Fibroblast of skin of back (primary cell): ENCODE measurements around the gene PGAP3.

Experiments used
- DNase-seq: peaks from one replicate; pipeline ENCODE4 v3.0.0-alpha.2; 2013

The PGAP3 gene

DNA sequence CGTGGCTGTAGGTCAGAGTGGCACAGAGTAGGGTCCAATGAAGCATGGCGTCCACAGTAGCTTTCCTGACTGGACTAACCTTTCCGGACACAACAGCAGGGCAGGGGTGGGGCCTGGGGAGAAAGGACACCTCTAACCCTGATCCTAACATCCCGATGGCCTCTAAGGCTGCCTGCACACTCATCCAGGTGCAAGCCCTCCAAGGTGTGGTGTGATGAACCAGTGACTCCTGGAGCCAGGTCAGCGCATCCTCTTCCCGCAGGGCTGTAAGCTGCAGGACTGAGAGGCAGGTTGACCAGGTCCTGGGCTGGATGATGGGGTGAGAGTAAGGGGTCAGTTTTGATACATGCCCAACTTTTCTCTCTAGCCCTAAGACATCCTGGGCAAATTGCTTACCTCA lies 8.9 kb upstream of the PGAP3 start:
- no peak for DNase-seq

DNA sequence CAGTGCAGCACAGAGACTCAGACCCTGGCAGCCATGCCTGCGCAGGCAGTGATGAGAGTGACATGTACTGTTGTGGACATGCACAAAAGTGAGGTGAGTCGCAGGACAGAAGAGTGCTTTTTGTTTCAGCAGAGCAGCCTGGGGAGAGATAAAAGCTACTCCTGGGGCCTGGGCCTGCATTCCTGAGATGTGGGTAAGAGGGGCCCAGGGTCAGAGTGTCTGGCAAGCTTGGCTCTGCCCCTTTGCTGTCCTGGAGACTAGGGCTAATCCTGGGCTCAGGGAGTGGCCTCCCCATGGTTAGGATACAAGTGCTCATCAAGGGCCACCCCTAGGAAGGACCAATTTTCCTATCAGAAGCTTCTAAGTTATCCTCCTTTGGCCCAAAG lies 7.2 kb upstream of the PGAP3 start:
- no peak for DNase-seq

DNA sequence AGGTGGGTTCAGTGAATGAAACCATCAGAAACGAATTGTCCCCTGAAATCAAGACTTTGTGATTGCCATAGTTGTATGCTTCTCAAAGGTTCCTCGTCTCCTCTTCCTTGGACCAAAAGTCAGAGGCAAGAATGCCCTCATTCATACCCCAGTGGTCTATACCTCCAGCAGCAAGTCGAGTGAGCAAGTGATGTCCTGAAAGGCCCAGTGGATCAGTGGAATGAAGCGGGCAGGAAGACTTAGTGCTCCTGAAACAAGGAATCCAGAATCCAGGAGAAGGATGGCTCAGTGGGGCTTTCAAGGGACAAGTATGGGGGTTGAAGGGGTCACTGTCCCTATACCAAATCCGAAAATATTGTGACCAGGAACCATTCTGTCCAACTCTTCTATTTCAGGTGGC lies 6.7 kb upstream of the PGAP3 start:
- DNase-seq, result no peak

DNA sequence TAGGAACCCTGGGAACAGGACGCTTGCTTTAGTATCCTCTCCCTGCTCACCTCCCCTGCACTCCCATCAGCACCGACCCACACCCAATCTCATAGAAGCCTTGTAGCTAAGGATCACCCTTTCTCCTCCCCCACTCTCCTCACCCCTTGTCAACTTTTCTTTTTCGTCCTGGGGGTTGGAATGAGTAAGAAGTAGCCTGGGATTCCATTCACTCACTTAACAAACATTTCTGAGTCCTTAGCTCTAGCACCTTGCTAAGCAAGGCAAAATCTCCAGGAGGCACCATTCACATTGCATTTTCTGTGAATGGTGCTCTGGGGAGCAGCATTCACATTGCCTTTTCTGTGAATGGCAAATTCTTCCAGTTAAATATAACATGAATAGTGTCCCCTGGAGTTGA lies 1.1 kb upstream of the PGAP3 start:
- no peak for DNase-seq

DNA sequence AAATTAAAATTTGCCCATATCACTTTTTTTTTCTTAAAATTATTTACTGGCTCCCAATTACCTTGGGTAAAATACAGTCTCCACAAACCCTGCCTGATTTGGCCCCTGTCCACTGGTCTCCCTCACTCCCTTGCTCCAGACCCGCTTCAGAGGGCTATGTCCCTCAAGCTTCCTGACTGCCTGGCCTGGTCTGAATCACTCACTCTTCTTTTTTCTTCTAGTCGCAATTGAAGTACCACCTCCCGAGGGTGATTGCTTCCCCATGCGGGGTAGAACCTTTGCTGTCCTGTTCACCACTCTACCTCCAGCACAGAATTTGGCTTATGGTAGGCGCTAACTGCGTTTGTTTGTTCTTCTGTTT lies 598 bp upstream of the PGAP3 start:
- no peak for DNase-seq

DNA sequence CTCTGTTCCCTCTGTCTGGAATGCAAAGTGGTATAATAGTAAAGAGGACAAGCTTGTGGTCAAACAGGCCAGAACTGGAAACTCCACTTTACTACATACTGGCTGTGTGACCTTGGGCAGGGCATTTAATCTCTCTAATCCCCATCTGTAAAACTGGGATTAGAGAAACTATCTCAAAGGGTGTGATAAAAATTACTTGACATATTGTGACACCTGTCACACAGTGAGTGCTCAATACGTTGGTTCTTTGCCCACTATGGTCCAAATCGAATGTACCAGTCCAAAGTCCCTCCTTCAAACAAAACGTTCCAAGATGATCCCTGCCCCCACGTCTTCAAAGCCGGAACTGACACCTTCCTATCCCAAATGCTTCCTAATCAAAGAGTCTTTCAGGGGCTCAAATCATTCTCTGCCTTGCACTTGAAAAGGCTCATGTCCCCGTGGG lies 734 bp downstream of the PGAP3 start:
- no peak for DNase-seq

DNA sequence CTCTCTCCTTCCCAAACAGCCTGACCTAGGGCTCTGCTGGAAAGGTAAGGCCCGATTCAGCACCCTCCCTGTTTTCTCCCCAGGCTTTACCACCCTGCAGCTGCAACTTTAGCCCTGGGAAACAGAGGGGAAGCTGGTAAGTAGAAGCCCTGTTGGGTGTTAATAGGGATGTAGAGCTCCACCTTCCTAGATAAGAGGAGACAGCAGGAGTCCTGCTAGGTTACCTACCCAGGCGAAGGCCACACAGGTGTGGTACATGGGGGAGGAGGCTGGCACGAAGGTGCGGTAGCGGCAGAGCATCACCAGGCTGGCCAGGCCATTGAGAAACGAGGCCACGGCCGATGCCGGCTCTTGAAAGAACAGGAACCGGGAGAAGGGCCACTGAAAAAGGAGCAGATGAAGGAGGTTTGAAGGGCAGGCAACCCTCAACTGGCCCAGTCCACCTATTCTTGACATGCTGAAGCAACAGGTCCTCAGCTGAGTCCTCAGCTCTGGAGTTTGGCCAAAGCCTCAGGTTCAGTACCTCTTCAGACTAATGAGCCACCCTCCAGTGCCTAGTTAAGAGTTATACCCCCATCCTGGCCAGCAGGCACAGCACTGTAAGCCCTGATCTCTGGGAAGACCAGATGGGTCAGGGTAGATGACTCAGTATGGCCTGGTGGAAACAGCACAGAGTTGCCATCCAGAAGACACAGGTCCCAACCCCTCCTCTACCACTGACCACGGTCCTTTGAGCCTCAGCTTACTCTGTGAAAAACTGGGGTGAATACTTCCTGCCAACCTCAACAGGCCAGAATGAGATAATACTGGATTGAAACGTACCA lies 3.3 kb downstream of the PGAP3 start:
- DNase-seq, result no peak

DNA sequence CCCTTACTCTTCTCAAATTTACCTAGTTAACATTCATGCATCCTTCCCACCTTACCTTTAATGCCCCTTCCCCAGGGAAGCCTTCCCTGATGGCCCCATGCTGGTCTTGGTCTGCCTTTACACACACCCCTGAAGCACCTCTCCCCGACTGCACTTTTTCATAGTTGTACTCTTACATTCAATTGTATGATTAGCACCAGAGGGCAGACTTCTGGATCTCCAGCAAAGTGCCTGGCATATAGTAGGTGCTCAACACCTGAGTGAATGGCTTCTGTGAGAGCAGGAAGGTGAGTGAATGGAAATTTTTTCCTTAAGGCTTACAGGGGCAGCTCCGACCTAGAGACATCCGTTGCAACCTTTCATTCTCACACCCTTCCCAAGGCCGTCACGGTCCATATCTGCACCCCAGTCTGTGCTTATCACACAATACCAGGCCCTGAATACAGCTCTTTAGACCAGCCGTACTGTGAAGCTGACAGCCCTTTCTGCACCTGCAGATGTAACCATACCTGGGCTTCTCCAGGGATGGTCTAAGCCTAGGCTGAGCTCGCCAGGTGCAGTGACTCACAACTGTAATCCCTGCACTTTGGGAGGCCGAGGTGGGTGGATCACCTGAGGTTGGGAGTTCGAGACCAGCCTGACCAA lies 4.4 kb downstream of the PGAP3 start:
- DNase-seq, result no peak

DNA sequence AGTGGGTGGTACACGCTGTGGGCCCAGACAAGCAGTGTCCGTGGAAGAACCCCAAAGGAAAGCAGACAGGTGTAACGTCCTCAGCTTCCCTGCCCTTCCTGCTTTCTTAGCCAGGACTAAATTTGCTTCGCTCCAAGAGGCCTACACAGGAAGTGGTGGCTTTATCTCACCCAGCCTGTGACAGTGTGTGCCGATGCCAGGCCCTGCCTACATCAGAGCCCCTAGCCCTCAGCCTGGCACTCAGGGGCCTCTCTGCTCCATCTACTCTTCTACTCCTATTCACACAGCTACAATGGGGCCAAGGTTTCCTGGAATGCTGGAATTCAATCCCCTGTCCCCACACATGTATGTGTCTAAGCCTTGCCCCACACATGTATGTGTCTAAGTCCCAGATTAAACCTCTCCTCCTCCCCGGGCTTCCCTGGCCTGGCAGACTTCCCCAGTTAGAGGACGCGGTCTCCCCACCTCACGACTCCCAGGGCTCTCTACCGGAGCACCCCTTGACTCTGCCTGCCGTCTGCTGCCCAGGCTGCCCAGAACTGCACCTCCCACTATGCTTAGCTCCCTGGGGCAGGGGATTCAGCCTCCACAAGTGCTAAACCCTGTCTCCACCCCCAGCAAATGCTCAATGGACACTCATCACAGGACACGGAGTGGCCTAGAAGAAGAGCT lies 8.2 kb downstream of the PGAP3 start:
- no peak for DNase-seq

DNA sequence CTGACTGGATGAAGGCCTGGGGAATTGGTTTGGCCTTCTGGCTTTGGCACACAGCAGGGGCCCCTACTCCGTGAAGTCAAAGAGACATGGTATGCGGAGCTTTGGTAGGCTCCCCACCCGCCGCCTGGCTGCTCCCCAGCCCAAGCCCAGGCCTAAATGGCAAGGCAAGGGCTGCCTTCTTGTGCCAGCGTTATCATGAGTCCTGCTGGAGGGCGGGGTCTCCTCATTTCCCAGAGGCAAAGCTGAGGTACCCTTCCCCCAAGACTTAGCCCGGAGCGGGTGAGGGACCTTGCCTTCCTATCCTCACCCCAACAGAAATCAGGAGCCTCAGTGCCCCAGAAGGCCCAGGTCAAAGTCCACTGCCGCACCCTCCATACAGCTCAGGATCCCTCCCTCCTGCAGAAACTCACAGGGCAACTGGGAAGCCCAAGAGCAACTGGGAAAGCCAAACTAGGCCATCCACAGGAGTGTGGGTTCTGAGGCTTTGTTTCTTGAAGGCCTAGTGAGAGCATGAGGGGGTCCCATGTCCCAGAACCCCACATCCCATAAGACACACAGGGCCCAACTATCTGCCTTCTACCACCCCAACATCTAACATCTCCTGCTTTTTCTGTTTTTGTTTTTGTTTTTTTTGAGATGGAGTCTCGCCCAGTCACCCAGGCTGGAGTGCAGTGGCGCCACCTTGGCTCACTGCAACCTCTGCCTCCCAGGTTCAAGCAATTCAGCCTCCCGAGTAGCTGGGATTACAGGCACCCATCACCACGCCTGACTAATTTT lies 9.3 kb downstream of the PGAP3 start:
- DNase-seq, result no peak

DNA sequence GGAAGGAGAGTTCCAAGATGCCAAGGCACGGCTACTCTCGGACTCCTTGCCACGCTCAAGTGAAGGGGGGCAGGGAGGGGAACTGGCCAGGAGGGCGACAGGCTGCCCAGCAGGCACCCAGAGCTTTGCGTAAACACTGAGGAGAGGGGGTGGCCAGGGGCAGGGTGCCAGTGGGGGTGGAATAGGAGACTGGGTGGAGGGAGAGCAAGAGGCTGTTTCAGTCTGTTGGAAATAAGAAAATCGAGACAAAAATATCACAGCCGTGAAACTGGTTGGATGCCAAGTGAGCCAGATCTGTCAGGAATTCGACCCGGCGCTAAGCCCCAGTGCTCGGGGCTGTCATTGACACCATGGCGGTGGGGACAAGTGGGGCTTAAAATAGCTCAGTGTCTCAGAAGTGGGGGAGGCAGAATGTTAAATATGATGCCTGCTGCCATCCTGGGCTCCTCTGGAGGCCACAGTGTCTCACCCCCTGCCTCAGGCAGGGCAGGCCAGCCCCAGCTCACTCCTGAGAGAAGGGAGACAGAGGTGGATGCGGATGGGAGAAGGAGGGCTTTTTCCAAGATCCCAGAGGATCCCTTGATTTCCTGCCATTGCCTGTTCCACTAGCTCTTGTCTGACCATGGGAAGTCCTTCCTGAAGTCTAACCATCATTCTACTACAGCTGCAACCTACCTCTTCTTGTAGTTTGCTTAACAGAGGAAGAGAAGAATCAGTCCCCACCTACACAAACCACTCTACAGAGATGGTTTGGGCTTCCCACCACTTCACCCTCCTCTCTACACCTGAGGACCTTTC lies 10.1 kb downstream of the PGAP3 start:
- peak; percentile 71 for DNase-seq

DNA sequence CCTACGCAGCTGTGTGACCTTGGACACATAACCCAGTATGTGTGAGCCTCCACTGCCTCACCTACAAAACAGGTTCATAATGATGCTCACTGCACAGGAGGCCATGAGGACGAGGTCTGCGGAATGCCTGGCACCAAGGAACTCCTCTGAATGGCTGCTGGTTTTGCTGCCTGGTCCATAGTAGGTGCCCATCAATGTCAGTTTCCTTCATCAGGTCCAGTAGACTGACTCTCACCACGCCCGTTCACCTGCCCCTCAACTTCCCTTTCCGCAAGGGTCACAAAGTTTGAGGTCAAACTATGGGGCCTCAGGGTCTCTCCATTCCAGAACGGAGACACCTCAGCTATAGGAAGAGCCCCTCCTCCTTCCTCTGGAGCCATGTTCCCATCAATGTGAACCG lies 10.8 kb downstream of the PGAP3 start:
- DNase-seq, result no peak

DNA sequence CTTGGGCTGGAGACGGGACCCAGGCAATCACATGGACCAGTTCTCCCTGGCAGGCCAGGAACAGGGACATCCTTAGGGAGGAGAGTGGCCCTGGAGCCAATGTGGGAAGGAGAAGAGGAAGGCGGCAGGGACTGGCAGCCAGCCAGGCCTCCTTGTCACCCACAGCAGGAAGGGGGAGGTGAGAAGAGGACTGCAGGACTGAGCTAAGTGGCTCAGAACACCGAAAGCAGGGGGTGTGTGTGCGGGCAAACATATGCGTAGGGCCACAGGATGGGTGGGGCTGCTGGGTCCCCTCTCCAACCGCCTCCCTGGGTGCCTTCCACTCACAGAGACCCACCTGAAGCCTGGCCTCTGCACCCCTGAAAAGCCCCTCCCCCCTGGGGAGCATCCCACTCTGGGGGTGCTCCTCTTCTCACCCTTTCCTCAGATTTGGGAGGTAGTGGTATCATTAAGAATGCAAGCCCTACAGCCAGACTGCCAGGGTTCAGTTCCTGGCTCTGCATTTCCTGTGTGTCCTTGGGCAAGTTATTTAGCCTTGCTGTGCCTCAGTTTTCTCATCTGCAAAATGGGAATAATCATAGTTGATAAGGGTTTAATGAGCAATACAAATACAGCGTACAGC lies 11.5 kb downstream of the PGAP3 start:
- DNase-seq, result peak; percentile 44

DNA sequence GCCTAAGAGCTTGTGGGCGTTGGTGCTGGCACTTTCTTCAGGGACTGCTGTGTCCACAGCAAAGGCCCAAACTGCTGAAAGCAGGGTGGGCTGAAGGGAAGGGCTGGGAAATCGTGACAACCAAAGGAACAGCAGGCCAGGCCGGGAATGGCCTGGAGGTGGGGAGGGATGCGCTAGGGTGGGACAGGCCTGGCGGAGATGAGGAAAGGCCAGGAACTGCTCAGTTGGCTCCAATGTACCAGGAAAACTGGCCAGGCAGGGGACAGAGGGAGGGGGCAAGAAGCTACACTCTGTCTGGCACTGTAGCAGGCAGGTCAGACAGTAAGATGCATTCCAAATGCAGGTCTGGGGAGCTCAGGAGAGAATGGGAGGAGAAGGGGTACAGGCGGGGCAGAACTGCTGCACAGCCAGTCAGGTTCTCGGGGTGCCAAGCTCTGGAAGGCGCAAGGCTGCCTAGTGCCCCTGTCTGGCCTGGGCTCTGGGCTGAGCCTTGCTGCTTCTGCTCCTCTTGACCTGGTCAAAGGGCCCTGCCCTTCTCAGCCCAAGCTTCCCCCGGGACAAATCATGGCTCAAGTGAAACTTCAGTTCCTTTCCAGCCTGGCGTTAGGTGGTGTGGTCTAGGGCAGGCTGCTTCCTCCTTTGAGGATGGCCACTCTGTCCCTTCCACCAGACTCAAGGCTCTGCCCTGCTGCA lies 12.3 kb downstream of the PGAP3 start:
- no peak for DNase-seq

DNA sequence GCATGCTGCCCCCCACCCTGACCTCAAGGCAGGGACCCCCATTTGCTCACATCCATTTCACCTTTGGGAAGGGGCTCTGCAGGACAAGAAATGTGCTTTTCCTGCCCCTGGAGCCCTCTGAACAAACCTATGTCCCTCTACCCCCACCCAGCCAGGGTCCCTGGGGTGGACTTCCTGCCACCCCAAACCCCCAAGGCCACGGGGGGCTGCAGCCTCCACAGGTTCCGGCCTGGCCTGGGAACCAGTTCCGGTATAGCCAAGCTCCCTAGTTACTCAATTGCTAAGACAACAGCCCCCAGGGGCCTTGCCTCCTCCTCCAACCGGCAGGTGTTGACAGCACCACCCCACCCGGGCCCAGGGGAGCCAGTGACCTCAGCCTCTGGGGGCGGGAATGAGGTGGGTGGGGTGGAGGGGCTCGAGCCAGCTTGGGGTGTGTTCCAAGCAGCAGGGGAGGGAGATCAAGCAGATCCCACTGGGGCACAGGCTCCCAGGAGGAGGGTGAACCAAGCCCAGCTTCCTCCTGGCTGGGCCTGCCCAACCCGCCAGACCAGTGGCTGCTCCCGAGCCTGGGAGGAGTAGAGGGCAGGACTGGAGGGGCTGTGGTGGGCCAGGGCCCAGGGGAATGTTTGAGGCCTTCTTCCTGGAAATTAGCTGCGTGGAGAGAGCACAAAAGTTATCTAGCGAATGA lies 13.0 kb downstream of the PGAP3 start:
- no peak for DNase-seq

DNA sequence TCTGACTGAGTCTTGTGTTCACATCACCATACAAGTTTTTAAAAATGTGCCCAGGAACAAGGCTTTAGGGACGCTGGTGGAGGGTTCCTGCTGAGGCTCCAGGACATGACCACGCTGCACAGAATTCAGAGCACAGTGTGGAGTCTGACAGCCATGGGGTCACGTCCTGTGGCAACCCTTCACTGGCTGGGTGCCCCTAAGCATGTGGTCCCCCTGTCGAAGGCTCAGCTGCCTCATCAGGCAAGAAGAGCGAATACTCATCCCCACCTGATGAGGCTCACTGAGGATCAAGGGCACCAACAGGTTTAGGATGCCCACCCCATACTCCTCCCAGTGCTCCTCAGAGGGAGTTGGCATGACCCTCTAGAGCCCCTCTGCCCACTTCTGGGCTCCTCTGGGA lies 13.7 kb downstream of the PGAP3 start:
- DNase-seq, result no peak

DNA sequence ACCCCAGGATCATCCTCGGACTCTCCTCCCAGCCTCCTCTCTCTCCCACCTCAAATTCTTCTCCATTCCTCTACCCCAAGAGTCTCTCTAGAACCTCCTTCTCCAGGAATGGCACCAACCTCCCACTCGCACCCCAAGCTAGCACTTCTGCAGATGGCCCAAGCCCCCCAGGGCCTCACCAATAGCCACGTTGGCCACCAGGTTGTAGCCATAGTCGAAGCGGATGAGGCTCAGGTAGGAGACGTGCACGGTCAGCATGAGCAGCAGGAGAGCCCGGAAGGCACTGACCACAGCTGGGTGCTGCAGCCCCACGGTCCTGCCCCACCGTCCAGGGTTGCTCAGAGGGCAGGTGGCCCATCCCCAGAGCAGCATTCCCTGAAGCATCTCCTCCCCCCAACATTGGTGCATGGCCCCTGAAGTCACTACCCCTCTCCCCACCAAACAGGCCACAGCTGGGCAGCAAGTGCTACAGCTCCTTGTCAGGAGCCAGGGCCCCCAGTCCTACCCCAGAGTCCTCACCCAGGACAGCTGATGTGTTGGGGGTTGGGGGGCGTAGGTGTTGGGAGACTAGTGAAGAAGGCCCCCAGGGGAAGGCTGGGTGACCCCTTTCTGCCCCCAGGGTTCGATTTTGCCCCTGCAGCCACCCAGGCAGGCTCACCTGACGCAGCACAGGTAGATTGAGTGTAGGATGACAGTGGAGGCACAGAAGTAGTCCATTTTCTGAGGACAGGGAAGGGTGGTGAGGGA lies 14.3 kb downstream of the PGAP3 start:
- DNase-seq, result no peak

DNA sequence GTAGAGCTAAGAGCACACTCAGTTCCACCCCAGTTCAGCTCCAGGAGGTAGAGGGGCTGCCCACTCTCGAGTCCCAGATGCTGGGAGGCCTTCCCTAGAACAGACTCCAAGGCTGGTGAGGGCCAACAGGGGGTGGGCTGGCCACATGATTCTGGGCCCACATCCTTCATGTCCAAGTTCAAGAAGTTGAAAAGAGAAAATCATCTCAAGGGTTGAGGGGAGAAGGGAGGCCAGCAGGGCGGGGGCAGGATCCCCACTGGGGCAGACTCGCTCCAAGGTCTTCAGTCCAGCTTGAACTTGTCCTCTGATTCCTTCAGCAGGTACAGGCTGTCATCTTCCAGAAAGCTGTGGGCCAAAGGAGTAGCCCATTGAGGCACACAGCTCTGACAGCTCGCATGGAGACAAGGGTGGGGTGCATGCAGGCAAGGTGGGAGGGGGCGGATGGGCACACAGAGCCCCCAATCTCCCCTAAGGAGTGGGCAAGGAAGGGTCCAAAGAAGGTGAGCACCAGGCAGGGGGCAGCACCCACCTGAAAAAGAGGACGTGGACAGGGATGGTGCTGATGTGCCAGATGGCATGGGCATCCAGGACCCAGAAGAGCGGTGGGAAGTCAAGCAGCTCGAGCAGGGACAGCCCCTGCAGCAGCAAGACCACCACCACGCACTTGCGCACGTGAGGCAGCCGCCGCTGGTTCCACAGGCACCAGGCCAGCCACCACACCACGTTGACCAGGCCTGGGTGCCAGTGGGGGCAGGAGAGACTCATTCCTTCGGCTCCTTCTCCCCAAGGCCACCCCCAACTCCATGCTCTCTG lies 15.1 kb downstream of the PGAP3 start:
- DNase-seq, result no peak
